ENCODE data around the gene HLA-C.
A peak's percentile ranks its signal among the peaks of the same experiment; 100 is the strongest.
"Not testable (repeated sequence)": the region's sequence is repeated elsewhere in the genome, so short reads cannot be mapped to it uniquely, and the experiment has no call there.

HLA-C gene

GRCh38 chr6:31272836-31273626, 1.1 kb upstream of the HLA-C start:
- intact Hi-C loops (cut with DNase I) = loop anchor here (5.0 kb wide), 1 partner anchor 94 kb away; no protein-coding TSS in a partner anchor
- peak in 2 of 42 donors; percentile 11 to 35 for DNase-seq

GRCh38 chr6:31272436-31272835, 544 bp upstream of the HLA-C start:
- peak in 1 of 42 donors; percentile 8 for DNase-seq
- intact Hi-C loops (cut with DNase I) = loop anchor here (5.0 kb wide), 1 partner anchor 95 kb away; no protein-coding TSS in a partner anchor

DNA sequence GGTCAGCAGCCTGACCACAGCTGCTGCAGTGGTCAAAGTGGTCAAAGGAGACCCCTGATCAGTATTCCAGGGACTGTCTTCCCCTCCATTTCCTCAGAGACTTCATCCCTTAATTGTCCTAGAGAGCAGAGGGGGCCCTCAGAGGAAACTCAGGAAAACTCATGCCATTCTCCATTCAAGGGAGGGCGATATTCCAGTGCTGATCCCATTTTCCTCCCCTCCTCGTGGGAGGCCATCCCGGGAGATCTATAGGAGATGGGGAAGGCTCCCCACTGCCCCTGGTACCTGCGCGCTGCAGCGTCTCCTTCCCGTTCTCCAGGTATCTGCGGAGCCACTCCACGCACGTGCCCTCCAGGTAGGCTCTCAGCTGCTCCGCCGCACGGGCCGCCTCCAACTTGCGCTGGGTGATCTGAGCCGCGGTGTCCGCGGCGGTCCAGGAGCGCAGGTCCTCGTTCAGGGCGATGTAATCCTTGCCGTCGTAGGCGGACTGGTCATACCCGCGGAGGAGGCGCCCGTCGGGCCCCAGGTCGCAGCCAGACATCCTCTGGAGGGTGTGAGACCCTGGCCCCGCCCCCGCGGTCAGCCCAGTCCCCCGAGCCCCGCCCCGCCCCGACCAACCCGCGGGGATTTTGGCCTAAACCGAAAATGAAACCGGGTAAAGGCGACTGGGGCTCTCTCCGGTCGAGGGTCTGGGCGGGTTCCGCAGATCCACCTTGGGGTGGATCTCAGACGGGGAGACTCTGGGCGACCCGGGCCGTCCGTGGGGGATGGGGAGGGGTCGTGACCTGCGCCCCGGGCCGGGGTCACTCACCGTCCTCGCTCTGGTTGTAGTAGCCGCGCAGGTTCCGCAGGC, 878 bp downstream of the HLA-C start:
- intact Hi-C loops (cut with DNase I) = loop anchor here (2.0 to 5.0 kb wide), 2 partner anchors 70 to 96 kb away; no protein-coding TSS in a partner anchor
- peak in 23 of 42 donors; percentile 1 to 64 (median 25) for DNase-seq

DNA sequence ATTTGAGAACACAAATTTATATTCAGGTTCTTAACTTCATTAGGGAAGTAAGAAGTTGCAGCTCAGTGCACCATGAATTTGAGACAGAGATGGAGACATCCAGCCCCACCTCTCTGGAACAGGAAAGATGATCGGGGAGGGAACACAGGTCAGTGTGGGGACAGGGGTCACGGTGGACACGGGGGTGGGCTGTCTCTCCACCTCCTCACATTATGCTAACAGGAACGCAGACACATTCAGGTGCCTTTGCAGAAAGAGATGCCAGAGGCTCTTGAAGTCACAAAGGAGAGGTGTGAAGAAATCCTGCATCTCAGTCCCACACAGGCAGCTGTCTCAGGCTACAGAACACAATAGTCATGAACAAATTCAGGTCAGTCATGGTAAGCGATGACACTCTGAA, 3.1 kb downstream of the HLA-C start:
- intact Hi-C loops (cut with DNase I) = no loop called here
- DNase-seq = no peak

- intact Hi-C loops (cut with DNase I) = no loop called here
- DNase-seq = no peak
Observed at GRCh38 chr6:31268369-31268765, 3.5 kb downstream of the HLA-C start.

DNA sequence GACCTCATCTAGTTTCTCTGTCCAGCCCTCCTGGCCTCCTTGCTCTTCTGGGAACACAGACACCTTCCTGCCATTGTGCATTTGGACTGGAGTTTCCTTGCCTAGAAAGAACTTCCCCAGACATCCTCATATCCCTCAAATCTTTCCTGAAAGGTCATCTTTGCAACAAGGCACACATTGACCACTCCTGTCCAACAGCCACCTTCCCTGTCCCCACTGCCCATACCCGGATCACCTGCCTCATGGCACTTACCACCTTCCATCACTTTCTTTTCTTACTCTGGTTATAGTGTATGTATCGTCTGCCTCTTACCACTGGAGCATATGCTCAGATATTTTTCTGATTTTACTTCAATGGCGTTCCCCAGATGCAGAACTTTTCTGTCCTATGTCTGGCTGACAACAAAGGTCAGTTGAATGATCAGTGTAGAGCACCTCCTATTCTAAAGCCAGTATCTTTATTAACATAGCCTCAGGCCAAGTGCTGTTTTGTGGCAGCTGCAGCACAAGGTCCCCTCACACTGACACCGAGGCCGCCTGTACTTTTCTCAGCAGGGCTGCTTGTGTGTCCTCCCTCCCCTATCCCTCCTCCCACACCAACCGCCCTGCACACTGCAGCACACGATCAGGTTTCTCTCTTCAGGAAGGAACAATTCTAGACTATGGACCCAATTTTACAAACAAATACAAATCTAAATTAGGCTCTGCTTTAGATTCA, 4.1 kb downstream of the HLA-C start:
- intact Hi-C loops (cut with DNase I) = no loop called here
- no peak for DNase-seq

GRCh38 chr6:31266567-31267360, 5.1 kb downstream of the HLA-C start:
- DNase-seq = no peak
- intact Hi-C loops (cut with DNase I) = no loop called here

GRCh38 chr6:31265926-31266325, 6.0 kb downstream of the HLA-C start:
- no peak for DNase-seq
- intact Hi-C loops (cut with DNase I) = no loop called here

GRCh38 chr6:31263346-31263933, 8.5 kb downstream of the HLA-C start:
- DNase-seq; intact Hi-C loops (cut with DNase I): not testable (repeated sequence)

DNA sequence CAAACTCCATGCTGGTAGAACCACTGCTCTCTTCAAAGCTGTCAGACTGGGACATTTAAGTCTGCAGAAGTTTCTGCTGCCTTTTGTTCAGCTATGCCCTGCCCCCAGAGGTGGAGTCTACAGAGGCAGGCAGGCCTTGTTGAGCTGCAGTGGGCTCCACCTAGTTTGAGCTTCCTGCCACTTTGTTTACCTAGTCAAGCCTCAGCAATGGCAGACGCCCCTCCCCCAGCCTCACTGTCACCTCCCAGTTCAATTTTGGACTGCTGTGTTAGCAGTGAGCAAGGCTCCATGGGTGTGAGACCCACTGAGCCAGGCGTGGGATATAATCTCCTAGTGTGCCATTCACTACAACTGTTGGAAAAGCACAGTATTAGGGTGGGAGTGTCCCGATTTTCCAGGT, 11.9 kb downstream of the HLA-C start:
- intact Hi-C loops (cut with DNase I) = not testable (repeated sequence)

GRCh38 chr6:31252625-31253024, 19.3 kb downstream of the HLA-C start:
- no peak for DNase-seq
- intact Hi-C loops (cut with DNase I) = no loop called here

More for the DNA sequence above, 11.9 kb downstream of the HLA-C start:
- not testable (repeated sequence) for DNase-seq

GRCh38 chr6:31251261-31251660, 20.6 kb downstream of the HLA-C start:
- no peak for DNase-seq
- intact Hi-C loops (cut with DNase I) = no loop called here

GRCh38 chr6:31249184-31249583, 22.7 kb downstream of the HLA-C start:
- no peak for DNase-seq
- intact Hi-C loops (cut with DNase I) = no loop called here

DNA sequence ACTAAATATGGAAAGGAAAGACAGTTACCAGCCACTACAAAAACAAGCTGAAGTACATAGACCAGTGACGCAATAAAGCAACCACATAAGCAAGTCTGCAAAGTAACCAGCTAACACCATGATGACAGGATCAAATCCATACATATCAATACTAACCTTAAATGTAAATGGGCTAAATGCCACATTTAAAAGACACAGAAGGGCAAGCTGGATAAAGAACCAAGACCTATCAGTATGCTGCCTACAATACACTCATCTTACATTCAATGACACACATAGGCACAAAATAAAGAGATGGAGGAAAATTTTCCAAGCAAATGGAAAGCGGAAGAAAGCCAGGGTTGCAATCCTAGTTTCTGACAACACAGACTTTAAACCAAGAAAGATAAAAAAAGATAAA, 24.1 kb downstream of the HLA-C start:
- intact Hi-C loops (cut with DNase I) = no loop called here
- no peak for DNase-seq

GRCh38 chr6:31246051-31246521, 25.8 kb downstream of the HLA-C start:
- no peak for DNase-seq
- intact Hi-C loops (cut with DNase I) = no loop called here

GRCh38 chr6:31243508-31243907, 28.4 kb downstream of the HLA-C start:
- intact Hi-C loops (cut with DNase I) = no loop called here
- no peak for DNase-seq

DNA sequence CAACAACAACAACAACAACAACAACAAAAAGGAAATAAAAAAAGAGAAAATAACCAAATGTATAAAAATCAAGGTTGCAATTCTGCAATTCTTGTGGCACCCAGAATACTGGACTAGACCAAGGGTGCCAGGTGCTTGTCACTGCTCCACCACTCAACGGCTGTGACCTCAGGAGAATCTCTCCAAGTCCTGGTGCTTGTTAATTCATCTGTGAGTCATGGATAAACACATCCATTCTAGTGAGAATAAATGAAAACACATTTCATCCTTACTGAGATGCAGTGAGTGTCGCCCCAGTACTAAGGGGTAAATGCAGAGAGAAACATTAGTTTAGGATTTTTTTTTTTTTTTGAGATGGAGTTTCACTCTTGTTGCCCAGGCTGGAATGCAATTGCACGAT, 32.0 kb downstream of the HLA-C start:
- intact Hi-C loops (cut with DNase I) = no loop called here

GRCh38 chr6:31234101-31234500, 37.8 kb downstream of the HLA-C start:
- intact Hi-C loops (cut with DNase I); DNase-seq: not testable (repeated sequence)

More for the DNA sequence above, 32.0 kb downstream of the HLA-C start:
- no peak for DNase-seq

Data from head of caudate nucleus (tissue), 42 donors.